Type B pancreatic cell (in vitro differentiated cells): ENCODE results near the gene HBP1. TPM values are rescaled to one million over a fixed set of nuclear protein-coding genes. Genes with fewer than 3 reads are reported as not detected.
"Not testable (repeated sequence)": the region's sequence is repeated elsewhere in the genome, so short reads cannot be mapped to it uniquely, and the experiment has no call there.

ENCODE experiments used
- DNase-seq: peaks from one replicate; pipeline ENCODE4 v3.0.0; 2021; ENCODE audit warnings: mixed read lengths; ENCODE audit not compliant: unreplicated experiment; ENCODE audit errors: extremely low spot score
- H3K27ac Mint-ChIP-seq: 2 replicates; pipeline ENCODE4 v1.8.0; 2021; ENCODE audit warnings: mild to moderate bottlenecking, mixed read lengths
- H3K27me3 Mint-ChIP-seq: 2 replicates; pipeline ENCODE4 v1.8.0; 2021; ENCODE audit warnings: mixed read lengths
- H3K36me3 Mint-ChIP-seq: 2 replicates; pipeline ENCODE4 v1.8.0; 2021; ENCODE audit warnings: mixed read lengths
- H3K4me1 Mint-ChIP-seq: one replicate; pipeline ENCODE4 v1.8.0; 2021; ENCODE audit warnings: mixed read lengths; ENCODE audit not compliant: unreplicated experiment
- H3K4me3 Mint-ChIP-seq: 2 replicates; pipeline ENCODE4 v1.8.0; 2021; ENCODE audit warnings: mild to moderate bottlenecking, mixed read lengths
- H3K9me3 Mint-ChIP-seq: 2 replicates; pipeline ENCODE4 v1.8.0; 2021; ENCODE audit warnings: mixed read lengths
- CTCF ChIP-seq: fragments of 200-600 bp; sonication (generic); conservative IDR thresholded peaks from 2 replicates; pipeline ENCODE4 v1.5.0; 2021; ENCODE audit warnings: antibody characterized with exemption, mild to moderate bottlenecking
- total RNA-seq: library from RNA; stranded (reverse); gene quantifications from 2 replicates; pipeline ENCODE4 v1.2.1, GENCODE V29; 2021; ENCODE audit warnings: low replicate concordance

The HBP1 gene
- total RNA-seq, 1 donor from 2014 or later, result 56.9 TPM

- Mint-ChIP-seq H3K4me3 (no peak overlapping the region), H3K4me1 (no peaks in the 10 kb centered on the region), H3K27ac (no peak overlapping the region), H3K36me3 (peaks cover 11% of the 10 kb centered on the region), H3K27me3 (no peaks in the 10 kb centered on the region), H3K9me3 (no peaks in the 10 kb centered on the region)
- no peak for TF ChIP-seq CTCF
- no peak for DNase-seq
Measured at GRCh38 chr7:107236862-107237261, 68.1 kb downstream of the HBP1 start.

- Mint-ChIP-seq H3K4me3 (no peak overlapping the region), H3K27ac (no peak overlapping the region), H3K36me3 (peaks cover 11% of the 10 kb centered on the region), H3K27me3 (no peaks in the 10 kb centered on the region), H3K4me1 (no peaks in the 10 kb centered on the region), H3K9me3 (no peaks in the 10 kb centered on the region)
- TF ChIP-seq CTCF, result no peak
- no peak for DNase-seq
Measured at GRCh38 chr7:107237451-107237850, 68.6 kb downstream of the HBP1 start.

GRCh38 chr7:107242267-107242666 lies 73.5 kb downstream of the HBP1 start:
- DNase-seq, result no peak
- TF ChIP-seq CTCF, result no peak
- H3K4me3 Mint-ChIP-seq, result no peak overlapping the region
- peaks cover 9% of the 10 kb centered on the region for H3K9me3 Mint-ChIP-seq
- no peaks in the 10 kb centered on the region for H3K27me3 Mint-ChIP-seq
- H3K4me1 Mint-ChIP-seq, result no peaks in the 10 kb centered on the region
- H3K27ac Mint-ChIP-seq, result no peak overlapping the region
- H3K36me3 Mint-ChIP-seq, result peaks cover 49% of the 10 kb centered on the region

GRCh38 chr7:107244613-107245012 lies 75.8 kb downstream of the HBP1 start:
- no peak for DNase-seq
- H3K4me1 Mint-ChIP-seq, result no peaks in the 10 kb centered on the region
- peaks cover 48% of the 10 kb centered on the region for H3K36me3 Mint-ChIP-seq
- H3K27me3 Mint-ChIP-seq, result no peaks in the 10 kb centered on the region
- no peak overlapping the region for H3K4me3 Mint-ChIP-seq
- H3K9me3 Mint-ChIP-seq, result peaks cover 9% of the 10 kb centered on the region
- TF ChIP-seq CTCF, result no peak
- no peak overlapping the region for H3K27ac Mint-ChIP-seq

GRCh38 chr7:107246836-107247235 lies 78.0 kb downstream of the HBP1 start:
- H3K27ac Mint-ChIP-seq, H3K4me3 Mint-ChIP-seq, H3K4me1 Mint-ChIP-seq, H3K9me3 Mint-ChIP-seq, DNase-seq, H3K27me3 Mint-ChIP-seq: not testable (repeated sequence)
- H3K36me3 Mint-ChIP-seq, result peaks cover 47% of the 10 kb centered on the region

- TF ChIP-seq CTCF, result no peak
- no peaks in the 10 kb centered on the region for H3K27me3 Mint-ChIP-seq
- H3K36me3 Mint-ChIP-seq, result peaks cover 39% of the 10 kb centered on the region
Measured at GRCh38 chr7:107248551-107249316, 79.9 kb downstream of the HBP1 start.

More at GRCh38 chr7:107248551-107249316, 79.9 kb downstream of the HBP1 start:
- peaks cover 9% of the 10 kb centered on the region for H3K9me3 Mint-ChIP-seq
- no peaks in the 10 kb centered on the region for H3K4me1 Mint-ChIP-seq
- no peak for DNase-seq
- no peak overlapping the region for H3K4me3 Mint-ChIP-seq
- no peak overlapping the region for H3K27ac Mint-ChIP-seq
